KOPT-K1 (cell line): ENCODE results near the gene ATP10B.
A peak's percentile ranks its signal among the peaks of the same experiment; 100 is the strongest.

Experiments
- H3K27ac ChIP-seq: fragments of 200-600 bp; sonication (generic); 2 replicates; pipeline ENCODE4 v1.5.1; 2016; ENCODE audit warnings: antibody characterized with exemption, mild to moderate bottlenecking, low read depth, low read length; ENCODE audit not compliant: poor library complexity, severe bottlenecking
- H3K36me3 ChIP-seq: fragments of 200-600 bp; sonication (generic); 2 replicates; pipeline ENCODE4 v1.5.1; 2017; ENCODE audit warnings: antibody characterized with exemption, mild to moderate bottlenecking, low read length, moderate library complexity; ENCODE audit not compliant: insufficient read depth
- H3K9me3 ChIP-seq: fragments of 200-600 bp; sonication (generic); 2 replicates; pipeline ENCODE4 v1.5.1; 2017; ENCODE audit warnings: antibody characterized with exemption, low read length, mild to moderate bottlenecking; ENCODE audit not compliant: insufficient read depth, poor library complexity, severe bottlenecking

ATP10B gene

DNA sequence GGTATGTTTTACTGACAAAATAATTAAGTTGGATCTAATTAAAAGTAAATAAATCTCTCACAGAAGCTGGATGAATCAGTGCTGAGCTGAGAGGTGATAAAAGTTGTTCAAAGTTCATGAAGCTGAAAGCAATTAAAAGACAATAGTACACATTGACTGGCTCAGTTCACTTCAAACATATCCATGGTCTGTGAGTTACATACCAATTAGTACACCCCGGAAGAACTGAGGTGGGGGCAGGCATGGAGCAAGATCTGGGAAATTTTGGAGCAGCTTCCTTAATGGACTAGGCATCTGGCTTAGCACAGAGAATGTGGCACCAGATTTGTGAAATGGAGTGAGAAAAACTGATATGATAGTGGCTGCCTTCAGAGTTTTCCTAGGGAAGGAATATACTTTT, 152.7 kb downstream of the ATP10B start:
- Histone ChIP-seq H3K9me3 (peaks cover 11% of the 10 kb centered on the region), H3K27ac (no peak overlapping the region)

DNA sequence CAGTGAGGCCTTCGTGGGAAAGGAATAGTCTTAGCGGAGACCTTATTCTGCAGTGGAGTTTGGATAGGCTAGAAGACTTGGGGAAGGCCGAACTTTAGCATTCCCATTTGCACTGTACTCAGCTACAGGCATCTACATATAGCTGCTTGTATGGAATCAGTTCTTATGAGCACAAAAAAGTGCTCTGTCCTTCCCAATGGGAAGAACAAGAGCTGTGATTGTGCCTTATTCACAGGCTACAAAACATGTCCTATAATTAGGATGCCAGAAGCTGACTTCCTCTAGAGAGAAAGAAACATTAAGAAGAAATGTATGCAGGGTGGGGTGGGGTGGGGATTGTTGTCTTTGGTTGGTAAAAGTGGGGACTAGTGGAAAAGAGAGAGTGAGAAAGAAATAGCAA, 154.7 kb downstream of the ATP10B start:
- Histone ChIP-seq H3K27ac (no peak overlapping the region), H3K36me3 (no peaks in the 10 kb centered on the region), H3K9me3 (no peaks in the 10 kb centered on the region)

More for the DNA sequence above, 152.7 kb downstream of the ATP10B start:
- H3K36me3 ChIP-seq, result no peaks in the 10 kb centered on the region

DNA sequence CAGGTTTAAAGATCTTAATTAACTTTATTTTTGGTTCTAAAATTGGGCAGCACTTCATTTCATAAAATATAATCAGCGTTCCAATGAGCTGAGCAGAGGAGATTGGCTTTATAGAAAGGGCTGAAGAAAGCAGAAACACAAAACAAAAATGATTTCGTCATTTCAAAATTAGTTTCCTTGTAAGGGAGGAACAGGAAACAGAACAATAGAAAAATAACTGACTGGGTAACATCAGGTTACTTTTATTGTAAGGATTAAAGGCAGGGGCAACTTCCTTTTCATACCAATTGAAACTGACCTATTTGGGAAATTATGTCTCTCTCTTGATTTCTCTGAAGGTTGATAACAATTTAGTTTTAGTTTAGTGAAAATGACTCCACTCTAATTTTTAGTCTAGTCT, 157.1 kb downstream of the ATP10B start:
- Histone ChIP-seq H3K36me3 (no peaks in the 10 kb centered on the region), H3K27ac (no peak overlapping the region), H3K9me3 (no peaks in the 10 kb centered on the region)

DNA sequence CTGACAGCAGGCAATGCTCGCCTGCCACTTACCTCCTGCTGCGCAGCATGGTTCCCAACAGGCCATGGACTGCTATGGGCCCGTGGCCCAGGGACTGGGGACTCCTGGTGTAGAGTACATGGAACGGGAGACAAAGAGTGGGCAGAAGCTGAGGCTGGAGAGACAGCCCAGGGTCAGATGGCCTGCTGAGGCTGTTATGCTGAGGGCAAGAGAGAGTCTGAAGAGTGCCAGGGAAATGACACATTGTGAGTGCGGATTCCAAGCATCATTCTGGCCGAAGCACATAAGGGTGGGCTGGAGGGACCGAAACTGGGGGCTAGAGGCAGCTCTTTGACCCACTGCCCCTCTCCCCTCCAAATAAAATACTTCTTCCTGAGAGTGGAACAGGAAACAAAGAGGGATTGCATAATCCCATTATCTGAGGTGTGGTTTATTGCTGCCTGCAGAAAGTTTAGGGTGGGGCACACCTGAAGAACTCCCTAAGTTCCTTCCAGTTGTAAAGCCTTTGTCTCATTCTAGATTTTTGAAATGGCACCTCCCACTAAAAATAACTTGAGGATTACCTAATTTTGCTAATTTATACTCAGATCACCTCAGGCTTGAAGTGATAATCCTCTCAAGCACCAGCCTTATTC, 158.1 kb downstream of the ATP10B start:
- Histone ChIP-seq H3K36me3 (no peaks in the 10 kb centered on the region), H3K27ac (no peak overlapping the region), H3K9me3 (no peaks in the 10 kb centered on the region)

GRCh38 chr5:160692271-160692670, 159.7 kb downstream of the ATP10B start:
- H3K9me3 ChIP-seq, result no peaks in the 10 kb centered on the region
- no peaks in the 10 kb centered on the region for H3K36me3 ChIP-seq
- H3K27ac ChIP-seq, result no peak overlapping the region

DNA sequence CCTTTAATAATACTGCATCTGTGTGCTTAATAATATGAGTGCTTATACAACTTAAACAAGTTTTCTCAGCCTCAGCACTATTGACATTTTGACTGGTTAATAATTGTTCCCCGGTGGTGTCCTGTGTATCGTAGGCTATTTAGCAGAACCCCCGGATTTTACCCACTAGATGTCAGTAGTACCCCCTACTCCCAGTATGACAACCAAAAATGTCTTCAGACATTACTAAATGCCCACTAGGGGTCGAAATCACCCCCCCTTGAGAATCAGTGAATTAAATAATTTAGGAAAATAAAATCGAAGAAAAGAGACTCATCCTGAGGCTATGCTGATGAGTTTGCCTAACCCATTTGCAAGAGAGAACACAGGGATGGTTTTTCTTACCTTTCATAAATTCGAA, 166.3 kb downstream of the ATP10B start:
- no peak overlapping the region for H3K27ac ChIP-seq
- H3K9me3 ChIP-seq, result peaks cover 3% of the 10 kb centered on the region
- H3K36me3 ChIP-seq, result no peaks in the 10 kb centered on the region

- Histone ChIP-seq H3K27ac (no peak overlapping the region), H3K9me3 (peaks cover 5% of the 10 kb centered on the region), H3K36me3 (no peaks in the 10 kb centered on the region)
These were observed 166.8 kb downstream of the ATP10B start for GRCh38 chr5:160685219-160685618.

- Histone ChIP-seq H3K9me3 (peaks cover 5% of the 10 kb centered on the region), H3K36me3 (no peaks in the 10 kb centered on the region), H3K27ac (peak overlapping the region; percentile 29)
These were observed 172.3 kb downstream of the ATP10B start for GRCh38 chr5:160679567-160680309.

DNA sequence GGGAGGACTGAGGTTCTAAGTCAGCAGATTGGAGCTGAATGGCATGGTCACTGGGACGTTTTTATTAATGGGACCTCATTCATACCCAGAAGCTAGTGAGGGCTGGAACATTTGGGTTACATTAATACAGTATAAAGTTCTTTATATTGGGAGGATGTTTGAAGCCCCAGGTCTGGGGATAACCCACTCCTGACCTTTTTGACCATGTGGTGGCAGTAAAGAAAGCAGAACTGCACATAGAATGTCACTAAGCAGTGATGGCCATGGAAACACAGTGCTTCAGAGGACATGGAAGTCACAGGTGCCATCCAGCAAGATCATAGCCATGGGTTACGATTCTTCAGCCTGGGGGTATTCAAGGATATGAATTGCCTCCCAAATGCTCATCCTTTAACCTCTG, 176.0 kb downstream of the ATP10B start:
- Histone ChIP-seq H3K36me3 (no peaks in the 10 kb centered on the region), H3K27ac (no peak overlapping the region), H3K9me3 (peaks cover 5% of the 10 kb centered on the region)

DNA sequence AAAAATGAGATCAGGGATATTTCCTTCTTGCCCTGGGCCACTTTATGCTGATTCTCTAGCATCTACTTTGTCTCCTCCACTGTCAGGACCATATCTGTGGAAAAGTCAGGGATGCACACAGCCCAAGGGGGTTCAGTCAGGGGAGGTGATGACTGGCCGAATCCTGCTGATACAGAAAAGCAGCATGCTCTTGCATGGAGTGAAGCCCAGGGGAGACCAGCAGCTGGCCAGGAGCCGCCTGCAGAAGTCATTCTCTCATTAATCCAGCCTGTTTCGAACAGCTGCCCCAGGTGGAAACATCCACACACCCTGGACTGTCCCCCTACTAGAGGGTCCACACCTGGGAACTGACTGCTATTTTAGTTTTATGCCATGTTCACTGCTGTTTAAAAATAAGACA, 177.1 kb downstream of the ATP10B start:
- H3K9me3 ChIP-seq, result no peaks in the 10 kb centered on the region
- no peak overlapping the region for H3K27ac ChIP-seq
- no peaks in the 10 kb centered on the region for H3K36me3 ChIP-seq

DNA sequence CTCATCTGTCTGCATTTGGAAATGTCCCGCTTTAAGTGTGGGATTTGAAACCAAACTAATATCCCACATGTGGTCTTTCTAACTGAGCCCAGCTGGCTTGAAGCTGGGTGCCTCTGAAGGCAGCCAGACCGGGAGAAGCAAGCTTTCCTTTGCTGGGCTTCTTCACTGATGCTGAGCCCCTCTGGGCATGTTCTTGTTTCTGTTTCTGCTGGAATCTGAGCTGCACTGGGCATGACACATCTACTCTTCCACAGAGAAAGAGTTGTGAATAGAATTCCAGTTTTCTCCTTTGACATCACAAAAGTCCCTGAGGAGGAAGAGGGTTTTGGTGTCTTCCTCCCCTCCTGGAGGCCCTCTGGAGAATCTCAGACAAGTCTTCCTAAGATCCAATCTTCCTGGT, 179.5 kb downstream of the ATP10B start:
- no peaks in the 10 kb centered on the region for H3K36me3 ChIP-seq

GRCh38 chr5:160668356-160668755, 183.7 kb downstream of the ATP10B start:
- H3K9me3 ChIP-seq, result peaks cover 19% of the 10 kb centered on the region
- no peaks in the 10 kb centered on the region for H3K36me3 ChIP-seq
- H3K27ac ChIP-seq, result no peak overlapping the region

More for the DNA sequence above, 179.5 kb downstream of the ATP10B start:
- no peak overlapping the region for H3K27ac ChIP-seq
- no peaks in the 10 kb centered on the region for H3K9me3 ChIP-seq

DNA sequence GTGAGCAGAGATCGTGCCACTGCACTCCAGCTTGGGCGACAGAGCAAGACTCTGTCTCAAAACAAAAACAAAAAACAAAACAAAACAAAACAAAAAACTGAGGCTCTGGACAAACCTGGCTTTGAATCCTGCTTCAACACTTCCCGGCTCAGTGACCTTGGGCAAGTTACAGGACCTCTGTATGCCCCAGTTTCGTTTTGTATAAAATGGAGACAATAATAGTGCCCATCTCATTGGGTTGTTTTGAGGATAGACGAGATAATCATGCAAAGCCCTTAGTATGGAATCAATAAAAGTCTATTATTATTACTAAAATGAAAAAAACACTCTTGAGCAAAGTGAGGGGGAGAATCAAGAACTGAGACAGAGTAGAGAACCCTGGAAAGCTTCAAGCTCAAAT, 184.9 kb downstream of the ATP10B start:
- peaks cover 19% of the 10 kb centered on the region for H3K9me3 ChIP-seq
- H3K27ac ChIP-seq, result no peak overlapping the region

DNA sequence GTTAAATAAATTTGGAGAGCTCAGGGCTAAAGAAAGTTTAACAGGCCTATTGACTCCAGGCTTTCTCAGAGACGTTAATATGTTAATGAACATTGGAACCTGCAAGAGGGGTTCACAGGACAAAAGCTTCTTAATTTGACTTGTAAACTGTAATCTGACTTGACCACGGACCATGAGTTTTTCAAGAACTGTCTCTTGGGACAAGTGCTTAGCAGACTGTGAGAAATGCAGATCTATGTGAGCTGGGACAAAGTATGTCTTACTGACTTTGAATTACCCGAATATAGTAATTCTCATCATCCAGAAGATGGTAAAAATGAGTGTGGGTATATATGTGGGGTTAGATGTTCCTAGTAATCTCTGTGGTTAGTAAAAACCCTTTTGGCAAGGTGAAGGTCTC, 186.6 kb downstream of the ATP10B start:
- H3K9me3 ChIP-seq, result peaks cover 26% of the 10 kb centered on the region
- no peak overlapping the region for H3K27ac ChIP-seq
- no peaks in the 10 kb centered on the region for H3K36me3 ChIP-seq

More for the DNA sequence above, 184.9 kb downstream of the ATP10B start:
- H3K36me3 ChIP-seq, result no peaks in the 10 kb centered on the region

DNA sequence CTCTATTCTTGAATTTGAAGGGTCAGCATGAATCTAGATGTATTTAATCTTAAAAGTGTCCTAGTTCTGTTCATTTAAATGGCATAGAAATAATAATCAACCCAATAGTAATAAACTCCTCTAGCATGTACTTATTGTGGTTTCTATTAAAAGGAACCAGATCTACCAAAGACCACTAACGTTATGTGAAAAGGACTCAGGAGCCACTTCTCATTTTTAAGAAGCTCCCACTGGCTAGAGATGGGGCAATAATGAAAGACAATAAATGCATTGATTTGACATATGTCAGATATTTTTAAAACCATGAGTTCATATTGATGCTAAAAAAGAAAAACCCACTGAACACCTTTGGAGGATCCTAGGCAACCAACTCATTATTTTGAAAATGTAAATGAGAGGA, 191.9 kb downstream of the ATP10B start:
- Histone ChIP-seq H3K9me3 (peaks cover 31% of the 10 kb centered on the region), H3K36me3 (no peaks in the 10 kb centered on the region), H3K27ac (peak overlapping the region; percentile 99)
